H9 (cell line): Measurements from ENCODE around the gene DNM1. TPM values are rescaled to one million over a fixed set of nuclear protein-coding genes. Genes with fewer than 3 reads are reported as not detected.

Experiments
- DNase-seq: peaks from one replicate; pipeline ENCODE4 v3.0.0-alpha.2; 2017
- H2AFZ ChIP-seq: one replicate; pipeline ENCODE4 v1.6.1; 2013; ENCODE audit warnings: mild to moderate bottlenecking, low read length, control low read depth, moderate library complexity
- H2AK5ac ChIP-seq: 2 replicates; pipeline ENCODE4 v1.6.1; 2013; ENCODE audit warnings: low read length, control low read depth, mixed read lengths; ENCODE audit not compliant: insufficient read length
- H2BK120ac ChIP-seq: one replicate; pipeline ENCODE4 v1.6.1; 2013; ENCODE audit warnings: low read depth, mild to moderate bottlenecking, low read length, control low read depth, inconsistent platforms; ENCODE audit not compliant: poor library complexity, severe bottlenecking
- H2BK12ac ChIP-seq: 2 replicates; pipeline ENCODE4 v1.6.1; 2013; ENCODE audit warnings: low read length, control low read depth, mixed read lengths, low read depth; ENCODE audit not compliant: insufficient read length
- H2BK15ac ChIP-seq: 2 replicates; pipeline ENCODE4 v1.6.1; 2013; ENCODE audit warnings: low read depth, low read length, control low read depth
- H2BK20ac ChIP-seq: one replicate; pipeline ENCODE4 v1.6.1; 2013; ENCODE audit warnings: low read depth, mild to moderate bottlenecking, low read length, control low read depth, inconsistent platforms; ENCODE audit not compliant: poor library complexity, severe bottlenecking
- H2BK5ac ChIP-seq: 2 replicates; pipeline ENCODE4 v1.6.1; 2013; ENCODE audit warnings: low read length, control low read depth, mixed read lengths; ENCODE audit not compliant: insufficient read length
- H3K14ac ChIP-seq: 2 replicates; pipeline ENCODE4 v1.6.1; 2013; ENCODE audit warnings: low read length, control low read depth; ENCODE audit not compliant: insufficient read depth
- H3K18ac ChIP-seq: 2 replicates; pipeline ENCODE4 v1.6.1; 2013; ENCODE audit warnings: low read depth, mild to moderate bottlenecking, mixed read lengths, low read length, control low read depth; ENCODE audit not compliant: insufficient read length
- H3K23ac ChIP-seq: 2 replicates; pipeline ENCODE4 v1.6.1; 2013; ENCODE audit warnings: low read length, control low read depth, mixed read lengths, low read depth; ENCODE audit not compliant: insufficient read length
- H3K23me2 ChIP-seq: 2 replicates; pipeline ENCODE4 v1.6.1; 2013; ENCODE audit warnings: low read depth, mild to moderate bottlenecking, mixed read lengths, low read length, control low read depth; ENCODE audit not compliant: insufficient read length, poor library complexity, severe bottlenecking
- H3K27ac ChIP-seq: 2 replicates; pipeline ENCODE4 v1.5.1; 2013; ENCODE audit warnings: low read length, control low read depth, mixed read lengths, low read depth; ENCODE audit not compliant: insufficient read length
- H3K27me3 ChIP-seq: 2 replicates; pipeline ENCODE4 v1.6.1; 2013; ENCODE audit warnings: low read length, control low read depth, inconsistent platforms; ENCODE audit not compliant: insufficient read depth
- H3K4ac ChIP-seq: 2 replicates; pipeline ENCODE4 v1.6.1; 2013; ENCODE audit warnings: low read depth, mild to moderate bottlenecking, control low read depth, inconsistent platforms, low read length, moderate library complexity
- H3K4me1 ChIP-seq: 2 replicates; pipeline ENCODE4 v1.6.1; 2013; ENCODE audit warnings: low read length, control low read depth, inconsistent platforms; ENCODE audit not compliant: insufficient read depth
- H3K4me2 ChIP-seq: 2 replicates; pipeline ENCODE4 v1.6.1; 2013; ENCODE audit warnings: low read length, control low read depth, mixed read lengths; ENCODE audit not compliant: insufficient read length, insufficient read depth
- H3K56ac ChIP-seq: 2 replicates; pipeline ENCODE4 v1.6.1; 2013; ENCODE audit warnings: low read depth, mild to moderate bottlenecking, mixed read lengths, low read length, control low read depth; ENCODE audit not compliant: insufficient read length
- H3K79me1 ChIP-seq: 2 replicates; pipeline ENCODE4 v1.6.1; 2013; ENCODE audit warnings: low read depth, mild to moderate bottlenecking, moderate library complexity, low read length, control low read depth, inconsistent platforms; ENCODE audit not compliant: insufficient read depth, poor library complexity, severe bottlenecking
- H3K79me2 ChIP-seq: 2 replicates; pipeline ENCODE4 v1.6.1; 2013; ENCODE audit warnings: low read length, control low read depth, inconsistent platforms; ENCODE audit not compliant: insufficient read depth
- H3K9ac ChIP-seq: 2 replicates; pipeline ENCODE4 v1.6.1; 2013; ENCODE audit warnings: low read length, control low read depth, mixed read lengths; ENCODE audit not compliant: insufficient read length; ENCODE audit errors: extremely low read depth
- H3K9me3 ChIP-seq: one replicate; pipeline ENCODE4 v1.6.1; 2013; ENCODE audit warnings: low read depth, low read length, inconsistent platforms; ENCODE audit not compliant: control insufficient read depth
- H3T11ph ChIP-seq: one replicate; pipeline ENCODE4 v1.6.1; 2013; ENCODE audit warnings: mild to moderate bottlenecking, low read length, control low read depth, inconsistent platforms
- H4K20me1 ChIP-seq: one replicate; pipeline ENCODE4 v1.6.1; 2013; ENCODE audit not compliant: control insufficient read depth, insufficient read length, insufficient read depth
- H4K5ac ChIP-seq: 2 replicates; pipeline ENCODE4 v1.6.1; 2013; ENCODE audit warnings: low read depth, mild to moderate bottlenecking, mixed read lengths, low read length, control low read depth; ENCODE audit not compliant: insufficient read length
- H4K8ac ChIP-seq: replicated peaks from 2 replicates; pipeline ENCODE4 v1.6.1; 2013; ENCODE audit warnings: low read length, control low read depth, mixed read lengths, low read depth; ENCODE audit not compliant: insufficient read length
- H4K91ac ChIP-seq: 2 replicates; pipeline ENCODE4 v1.6.1; 2013; ENCODE audit warnings: low read depth, mild to moderate bottlenecking, moderate library complexity, mixed read lengths, low read length, control low read depth; ENCODE audit not compliant: insufficient read length
- H3K27ac Mint-ChIP-seq, 3 experiments: 2 replicates in 2 of 3; 3 replicates in 1 of 3; pipeline ENCODE4 v1.8.0; 2020 to 2021; ENCODE audit warnings: mixed read lengths in 3 of 3, mild to moderate bottlenecking in 1 of 3, moderate library complexity in 1 of 3
- H3K27me3 Mint-ChIP-seq: 2 replicates; pipeline ENCODE4 v1.8.0; 2021; ENCODE audit warnings: low read depth, mild to moderate bottlenecking, moderate library complexity, mixed read lengths
- H3K36me3 Mint-ChIP-seq, 3 experiments: 2 replicates in 2 of 3; 3 replicates in 1 of 3; pipeline ENCODE4 v1.8.0; 2020 to 2021; ENCODE audit warnings: low read depth in 3 of 3, mixed read lengths in 3 of 3; ENCODE audit not compliant: insufficient read depth in 1 of 3
- H3K4me1 Mint-ChIP-seq, 2 experiments: 2 replicates each; pipeline ENCODE4 v1.8.0; 2020; ENCODE audit warnings: mixed read lengths in 2 of 2
- H3K4me3 Mint-ChIP-seq, 2 experiments: 2 replicates in 1 of 2; 3 replicates in 1 of 2; pipeline ENCODE4 v1.8.0; 2020 to 2021; ENCODE audit warnings: mild to moderate bottlenecking in 2 of 2, mixed read lengths in 2 of 2, moderate library complexity in 1 of 2
- H3K9me3 Mint-ChIP-seq, 2 experiments: 2 replicates in 1 of 2; 3 replicates in 1 of 2; pipeline ENCODE4 v1.8.0; 2020; ENCODE audit warnings: mild to moderate bottlenecking in 2 of 2, mixed read lengths in 2 of 2, moderate library complexity in 1 of 2
- CTCF ChIP-seq: fragments of 200-600 bp; sonication (generic); conservative IDR thresholded peaks from 3 replicates; pipeline ENCODE4 v1.8.0; 2021; ENCODE audit warnings: antibody characterized with exemption, mild to moderate bottlenecking
- WGBS: extraction: QIAGEN DNeasy Blood & Tissue Kit; methylation state at CpG from one replicate; pipeline ENCODE4 v1.1.7; 2013; ENCODE audit warnings: missing lambda C conversion rate, low lambda C conversion rate, mixed read lengths; ENCODE audit not compliant: insufficient read length; ENCODE audit errors: extremely low coverage; 5-methylcytosine and 5-hydroxymethylcytosine counted together
- total RNA-seq: library from RNA; stranded (reverse); gene quantifications from 2 replicates; pipeline ENCODE4 v1.2.1, GENCODE V29; 2021

Gene DNM1
- total RNA-seq, 1 experiment from 2014 or later, result 58.0 TPM

GRCh38 chr9:128190516-128191405 is 12.4 kb upstream of the DNM1 start:
- no CpG with 5 or more reads among the region's 32 CpGs for WGBS
- Mint-ChIP-seq H3K27me3 (no peaks in the 10 kb centered on the region), H3K4me1 (peaks cover 9 to 14% of the 10 kb centered on the region in 2 experiments), H3K36me3 (peaks cover 14 to 35% (median 23%) of the 10 kb centered on the region in 3 experiments; a peak in 6 of 7 replicates), H3K27ac (peak overlapping the region in 2 of 3 experiments; percentile 42 to 65; a peak in 3 of 7 replicates), H3K4me3 (peak overlapping the region; percentile 84 to 97), H3K9me3 (no peaks in the 10 kb centered on the region)
- no peak overlapping the region for H2BK12ac ChIP-seq
- H4K20me1 ChIP-seq, result no peaks in the 10 kb centered on the region
- H2BK20ac ChIP-seq, result no peak overlapping the region
- no peak overlapping the region for H3K18ac ChIP-seq
- H3K9ac ChIP-seq, result peak overlapping the region; percentile 3
- H3K79me1 ChIP-seq, result no peaks in the 10 kb centered on the region
- H3K4me2 ChIP-seq, result peak overlapping the region; percentile 89
- no peak overlapping the region for H3K56ac ChIP-seq
- H3K27ac ChIP-seq, result no peak overlapping the region
- DNase-seq, result no peak
- no peak overlapping the region for H2AK5ac ChIP-seq
- no peak overlapping the region; the same call in 1 of the 2 replicates for H3K14ac ChIP-seq
- no peak overlapping the region for H2AFZ ChIP-seq
- H3K9me3 ChIP-seq, result no peaks in the 10 kb centered on the region
- no peak overlapping the region for H3K23ac ChIP-seq
- H3K4me1 ChIP-seq, result no peaks in the 10 kb centered on the region
- no peak overlapping the region for H2BK5ac ChIP-seq
- H3K27me3 ChIP-seq, result no peaks in the 10 kb centered on the region
- H4K8ac ChIP-seq, result no peak overlapping the region
- H3K79me2 ChIP-seq, result no peaks in the 10 kb centered on the region
- H2BK120ac ChIP-seq, result no peak overlapping the region
- no peak overlapping the region for H3T11ph ChIP-seq
- no peak overlapping the region for H2BK15ac ChIP-seq
- H4K5ac ChIP-seq, result no peak overlapping the region
- TF ChIP-seq CTCF, result no peak
- peaks cover 11% of the 10 kb centered on the region for H3K23me2 ChIP-seq
- H4K91ac ChIP-seq, result no peak overlapping the region
- H3K4ac ChIP-seq, result no peak overlapping the region
